Caco-2 (cell line): ENCODE results near the gene HAUS7. TPM values are rescaled to one million over a fixed set of nuclear protein-coding genes. Genes with fewer than 3 reads are reported as not detected.

ENCODE experiments used
- BruUV-seq: library from RNA; stranded (reverse); fragments of 400-500 nt; replicated peaks from 2 replicates; lab custom pipeline; 2021; lab: Mats Ljungman, UMichigan
- CTCF ChIA-PET: fragments of 300-600 bp; sonication (Branson Sonifier 250); formaldehyde crosslinking; loops from one replicate; lab custom pipeline; 2022; ENCODE audit warnings: antibody characterized with exemption; lab: Charles Lee
- POLR2A ChIA-PET: fragments of 300-600 bp; sonication (Branson Sonifier 250); formaldehyde crosslinking; loops from one replicate; lab custom pipeline; 2022; ENCODE audit warnings: antibody characterized with exemption; lab: Charles Lee
- DNase-seq, 2 experiments: peaks; one replicate each; pipeline versions ENCODE4 v3.0.0 to v3.0.0-alpha.2; 2020 to 2022
- H3K27me3 ChIP-seq: replicated peaks from 2 replicates; pipeline ENCODE4 v1.6.0; 2011; ENCODE audit warnings: low read length; ENCODE audit not compliant: control insufficient read depth, insufficient read depth
- H3K36me3 ChIP-seq: 2 replicates; pipeline ENCODE4 v1.5.1; 2011; ENCODE audit warnings: low read length; ENCODE audit not compliant: control insufficient read depth, insufficient read depth
- H3K4me1 ChIP-seq: fragments of 250-450 bp; sonication (Bioruptor Pico); 2 replicates; pipeline ENCODE4 v1.5.1; 2020; ENCODE audit warnings: mild to moderate bottlenecking
- H3K4me3 ChIP-seq: 2 replicates; pipeline ENCODE4 v1.5.1; 2011; ENCODE audit warnings: low read depth, mild to moderate bottlenecking, control low read depth, low read length
- H3K9me3 ChIP-seq: fragments of 250-450 bp; sonication (Bioruptor Pico); 2 replicates; pipeline ENCODE4 v1.5.1; 2020; ENCODE audit warnings: mild to moderate bottlenecking, moderate library complexity
- H3K27ac Mint-ChIP-seq: one replicate; pipeline ENCODE4 v1.8.0; 2022; ENCODE audit warnings: mixed read lengths; ENCODE audit not compliant: unreplicated experiment
- H3K27me3 Mint-ChIP-seq: one replicate; pipeline ENCODE4 v1.8.0; 2022; ENCODE audit warnings: mixed read lengths; ENCODE audit not compliant: insufficient read depth, unreplicated experiment
- H3K36me3 Mint-ChIP-seq: one replicate; pipeline ENCODE4 v1.8.0; 2022; ENCODE audit warnings: mild to moderate bottlenecking, mixed read lengths; ENCODE audit not compliant: insufficient read depth, unreplicated experiment
- H3K4me1 Mint-ChIP-seq: one replicate; pipeline ENCODE4 v1.8.0; 2022; ENCODE audit warnings: low read depth, mixed read lengths; ENCODE audit not compliant: unreplicated experiment
- H3K4me3 Mint-ChIP-seq: one replicate; pipeline ENCODE4 v1.8.0; 2022; ENCODE audit warnings: mild to moderate bottlenecking, moderate library complexity, mixed read lengths; ENCODE audit not compliant: unreplicated experiment
- H3K9me3 Mint-ChIP-seq: one replicate; pipeline ENCODE4 v1.8.0; 2022; ENCODE audit warnings: mixed read lengths; ENCODE audit not compliant: unreplicated experiment
- intact Hi-C: fragments of 100-400 bp; cut with micrococcal nuclease; formaldehyde crosslinking; loops from one replicate; pipeline ENCODE4 v1.10.0; 2022; ENCODE audit not compliant: unreplicated experiment
- total RNA-seq: library from RNA; stranded (reverse); gene quantifications from 2 replicates; pipeline ENCODE4 v1.2.3, GENCODE V29; 2022
- TF ChIP-seq, protein P1 (sequence below), 2 experiments: fragments of 200-600 bp in 1 of 2; IDR thresholded peaks; 1 replicate in 1 of 2; 2 replicates in 1 of 2; pipeline versions ENCODE4 v1.5.1 to v1.8.0; 2011 to 2022; ENCODE audit warnings: antibody characterized with exemption in 1 of 2, control low read depth in 1 of 2, inconsistent platforms in 1 of 2, low read depth in 1 of 2, low read length in 1 of 2, mild to moderate bottlenecking in 1 of 2, moderate library complexity in 1 of 2; ENCODE audit not compliant: insufficient read depth in 1 of 2, severe bottlenecking in 1 of 2, unreplicated experiment in 1 of 2

HAUS7 gene
- total RNA-seq, 1 experiment from 2014 or later = 34.0 TPM

DNA sequence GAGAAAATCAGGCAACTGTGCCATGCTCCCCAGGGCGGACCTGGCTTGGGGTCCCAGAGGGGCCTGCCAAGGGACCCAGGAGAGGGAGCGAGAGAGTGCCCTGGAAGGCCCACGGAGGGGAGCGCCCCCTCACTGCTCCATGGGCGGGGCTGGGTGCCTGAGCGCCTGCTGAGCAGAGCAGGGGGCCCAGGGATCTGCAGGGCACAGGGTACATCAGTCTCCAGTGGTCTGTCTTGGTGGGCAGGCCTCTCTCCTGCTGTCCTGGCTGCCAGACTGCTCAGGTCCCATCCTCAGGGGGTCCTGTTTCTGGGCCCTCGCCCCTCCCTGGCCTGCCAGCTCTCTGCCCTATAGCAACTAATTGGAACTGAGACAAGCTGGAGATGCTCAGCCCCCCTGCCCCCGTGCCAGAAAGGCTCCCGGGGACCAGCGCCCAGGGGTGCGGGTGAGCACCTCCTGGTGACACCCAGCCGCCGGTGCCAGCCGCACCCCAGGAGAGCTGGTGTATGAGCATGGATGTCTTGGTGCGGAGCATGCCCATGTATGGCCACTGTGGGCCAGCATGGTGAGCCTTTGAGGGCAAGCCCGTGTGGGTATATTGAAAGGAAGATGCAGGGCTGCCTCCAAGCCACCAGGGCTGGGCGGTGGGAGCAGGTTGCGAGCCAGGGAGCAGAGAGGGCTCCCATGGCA is 25.7 kb upstream of the HAUS7 start:
- H3K27ac Mint-ChIP-seq = no peak overlapping the region
- intact Hi-C loops = loop anchor here (1.0 kb wide), 1 partner anchor 26 kb away; the partner anchor contains the start of gene HAUS7
- TF ChIP-seq, protein P1, sequence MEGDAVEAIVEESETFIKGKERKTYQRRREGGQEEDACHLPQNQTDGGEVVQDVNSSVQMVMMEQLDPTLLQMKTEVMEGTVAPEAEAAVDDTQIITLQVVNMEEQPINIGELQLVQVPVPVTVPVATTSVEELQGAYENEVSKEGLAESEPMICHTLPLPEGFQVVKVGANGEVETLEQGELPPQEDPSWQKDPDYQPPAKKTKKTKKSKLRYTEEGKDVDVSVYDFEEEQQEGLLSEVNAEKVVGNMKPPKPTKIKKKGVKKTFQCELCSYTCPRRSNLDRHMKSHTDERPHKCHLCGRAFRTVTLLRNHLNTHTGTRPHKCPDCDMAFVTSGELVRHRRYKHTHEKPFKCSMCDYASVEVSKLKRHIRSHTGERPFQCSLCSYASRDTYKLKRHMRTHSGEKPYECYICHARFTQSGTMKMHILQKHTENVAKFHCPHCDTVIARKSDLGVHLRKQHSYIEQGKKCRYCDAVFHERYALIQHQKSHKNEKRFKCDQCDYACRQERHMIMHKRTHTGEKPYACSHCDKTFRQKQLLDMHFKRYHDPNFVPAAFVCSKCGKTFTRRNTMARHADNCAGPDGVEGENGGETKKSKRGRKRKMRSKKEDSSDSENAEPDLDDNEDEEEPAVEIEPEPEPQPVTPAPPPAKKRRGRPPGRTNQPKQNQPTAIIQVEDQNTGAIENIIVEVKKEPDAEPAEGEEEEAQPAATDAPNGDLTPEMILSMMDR (IDR thresholded peaks at IDR 0.05; ENCODE audit: insufficient read depth in 1 of 2, low read depth in 1 of 2, low read length in 1 of 2, severe bottlenecking in 1 of 2, unreplicated experiment in 1 of 2) = no peak
- H3K9me3 Mint-ChIP-seq = no peaks in the 10 kb centered on the region
- no peaks in the 10 kb centered on the region for H3K36me3 Mint-ChIP-seq
- no peak overlapping the region for H3K4me3 Mint-ChIP-seq
- ChIA-PET POLR2A (no interaction called here), CTCF (interaction anchor here (0.9 to 2.0 kb wide), 2 partner anchors 25 to 26 kb away, joined by 3 to 16 read pairs; partner anchors contain the start of gene HAUS7)
- Histone ChIP-seq H3K4me3 (no peak overlapping the region), H3K27me3 (no peaks in the 10 kb centered on the region), H3K9me3 (no peaks in the 10 kb centered on the region), H3K4me1 (peaks cover 9% of the 10 kb centered on the region), H3K36me3 (no peaks in the 10 kb centered on the region)
- no TSS peak for BruUV-seq
- H3K4me1 Mint-ChIP-seq = no peaks in the 10 kb centered on the region
- no peak for DNase-seq
- H3K27me3 Mint-ChIP-seq = no peaks in the 10 kb centered on the region

DNA sequence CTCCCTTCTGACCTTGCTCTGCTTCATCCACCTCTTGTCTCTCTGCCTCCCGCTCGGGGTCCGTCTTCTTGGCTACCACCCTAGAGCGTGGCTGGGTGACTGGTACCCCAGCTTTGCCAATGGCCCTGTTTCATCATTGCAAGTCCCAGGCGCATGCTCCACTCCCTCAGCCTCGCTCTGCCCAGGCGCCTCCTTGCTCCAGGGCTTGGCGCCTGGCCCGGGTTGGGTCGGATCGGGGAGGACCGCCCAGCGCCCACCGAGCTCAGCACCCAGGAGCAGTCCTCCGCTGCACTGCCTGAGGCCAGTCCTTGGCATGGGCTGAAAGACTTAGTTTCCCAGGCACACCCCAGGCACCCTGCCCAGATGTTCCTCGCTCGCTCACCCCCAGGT is 25.0 kb upstream of the HAUS7 start:
- no peaks in the 10 kb centered on the region for H3K9me3 ChIP-seq
- Mint-ChIP-seq H3K9me3 (no peaks in the 10 kb centered on the region), H3K4me3 (peak overlapping the region; percentile 45), H3K27ac (peak overlapping the region; percentile 27), H3K4me1 (no peaks in the 10 kb centered on the region), H3K36me3 (no peaks in the 10 kb centered on the region), H3K27me3 (no peaks in the 10 kb centered on the region)
- POLR2A ChIA-PET = no interaction called here
- intact Hi-C loops = loop anchor here (1.0 kb wide), 1 partner anchor 25 kb away; the partner anchor contains the start of gene HAUS7
- H3K4me3 ChIP-seq = no peak overlapping the region
- TF ChIP-seq, protein P1 (IDR thresholded peaks at IDR 0.05; ENCODE audit: insufficient read depth in 1 of 2, low read depth in 1 of 2, low read length in 1 of 2, severe bottlenecking in 1 of 2, unreplicated experiment in 1 of 2) = no peak
- H3K27me3 ChIP-seq = no peaks in the 10 kb centered on the region
- no peaks in the 10 kb centered on the region for H3K36me3 ChIP-seq
- CTCF ChIA-PET = interaction anchor here (2.0 to 2.1 kb wide), 2 partner anchors 24 to 34 kb away, joined by 11 to 16 read pairs; partner anchors contain the start of gene HAUS7
- no TSS peak for BruUV-seq
- peaks cover 9% of the 10 kb centered on the region for H3K4me1 ChIP-seq
- no peak for DNase-seq

DNA sequence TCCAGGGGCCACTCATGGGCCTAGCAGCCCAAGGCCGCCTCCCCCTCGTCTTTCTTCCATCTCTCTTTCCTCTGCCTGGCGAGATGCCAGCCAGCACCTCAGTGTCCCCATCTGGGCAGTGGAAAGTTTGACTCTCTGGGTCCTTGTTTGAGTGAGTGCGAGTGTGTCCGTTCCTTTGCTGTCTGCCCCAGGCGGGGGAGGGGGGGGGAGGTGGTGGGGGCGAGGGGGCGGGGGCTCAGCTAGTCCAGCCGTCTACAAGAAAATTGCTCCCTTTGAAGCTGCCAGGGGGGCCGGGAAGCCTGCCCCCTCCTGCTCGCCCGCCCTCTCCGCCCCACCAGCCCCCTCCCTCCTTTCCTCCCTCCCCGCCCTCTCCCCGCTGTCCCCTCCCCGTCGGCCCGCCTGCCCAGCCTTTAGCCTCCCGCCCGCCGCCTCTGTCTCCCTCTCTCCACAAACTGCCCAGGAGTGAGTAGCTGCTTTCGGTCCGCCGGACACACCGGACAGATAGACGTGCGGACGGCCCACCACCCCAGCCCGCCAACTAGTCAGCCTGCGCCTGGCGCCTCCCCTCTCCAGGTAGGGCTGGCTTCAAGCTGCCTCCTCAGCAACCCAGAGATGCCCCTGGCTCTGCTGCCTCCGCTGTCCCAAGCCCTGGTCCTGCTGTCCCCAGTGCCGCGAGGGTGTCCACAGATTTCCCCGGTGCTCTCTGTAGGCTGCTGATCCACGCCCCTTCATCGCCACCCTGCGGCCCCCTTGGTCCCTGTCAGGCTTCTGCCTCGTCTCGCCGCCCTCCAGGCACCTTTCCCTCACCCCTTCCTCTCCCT is 24.4 kb upstream of the HAUS7 start, which contains the start of gene BGN:
Gene BGN (plus strand): TSS at position 440 of the 821 bp plus-strand sequence. CDS start 9,652 bp downstream, outside the sequence.
- no peaks in the 10 kb centered on the region for H3K9me3 ChIP-seq
- Mint-ChIP-seq H3K27ac (peak within 1 kb of the TSS; percentile 27), H3K27me3 (no peaks in the 10 kb centered on the region), H3K36me3 (no peaks in the 10 kb centered on the region), H3K4me3 (peak within 1 kb of the TSS; percentile 45), H3K4me1 (no peaks in the 10 kb centered on the region), H3K9me3 (no peaks in the 10 kb centered on the region)
- TF ChIP-seq, protein P1 (IDR thresholded peaks at IDR 0.05; ENCODE audit: insufficient read depth in 1 of 2, low read depth in 1 of 2, low read length in 1 of 2, severe bottlenecking in 1 of 2, unreplicated experiment in 1 of 2) = peak in 1 of 2 experiments; percentile 36
- ChIA-PET POLR2A (no interaction called here), CTCF (interaction anchor here (2.0 to 2.1 kb wide), 2 partner anchors 24 to 34 kb away, joined by 11 to 16 read pairs; partner anchors contain the start of gene HAUS7)
- peaks cover 9% of the 10 kb centered on the region for H3K4me1 ChIP-seq
- peak; percentile 71 to 73 for DNase-seq
- intact Hi-C loops = loop anchor here (1.0 kb wide), 1 partner anchor 24 kb away; the partner anchor contains the start of gene HAUS7
- peak within 1 kb of the TSS; percentile 27 for H3K4me3 ChIP-seq
- H3K36me3 ChIP-seq = no peaks in the 10 kb centered on the region
- H3K27me3 ChIP-seq = no peaks in the 10 kb centered on the region
- BruUV-seq = no TSS peak
